ENCODE results near the gene TMEM135.
A peak's percentile ranks its signal among the peaks of the same experiment; 100 is the strongest.

Gene TMEM135

DNA sequence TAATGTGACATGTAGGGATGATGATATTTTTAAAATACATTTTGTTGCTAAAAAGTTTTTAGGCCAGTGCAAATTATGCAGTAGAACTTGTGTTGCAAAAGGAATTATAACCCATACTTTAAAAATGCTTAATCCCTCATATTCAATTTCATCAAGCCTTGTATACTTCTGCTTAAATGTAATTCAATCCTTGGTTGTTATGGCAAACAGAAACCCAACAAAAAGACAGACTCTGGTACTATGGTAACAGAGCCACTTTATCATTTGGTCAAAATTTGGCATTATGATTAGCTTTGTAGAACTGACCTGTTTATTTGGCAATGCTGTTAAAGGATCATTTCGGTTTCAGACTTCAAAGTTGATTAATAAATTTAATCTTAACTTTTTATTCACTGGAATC lies 284.8 kb downstream of the TMEM135 start:
- TF ChIP-seq, protein P1, sequence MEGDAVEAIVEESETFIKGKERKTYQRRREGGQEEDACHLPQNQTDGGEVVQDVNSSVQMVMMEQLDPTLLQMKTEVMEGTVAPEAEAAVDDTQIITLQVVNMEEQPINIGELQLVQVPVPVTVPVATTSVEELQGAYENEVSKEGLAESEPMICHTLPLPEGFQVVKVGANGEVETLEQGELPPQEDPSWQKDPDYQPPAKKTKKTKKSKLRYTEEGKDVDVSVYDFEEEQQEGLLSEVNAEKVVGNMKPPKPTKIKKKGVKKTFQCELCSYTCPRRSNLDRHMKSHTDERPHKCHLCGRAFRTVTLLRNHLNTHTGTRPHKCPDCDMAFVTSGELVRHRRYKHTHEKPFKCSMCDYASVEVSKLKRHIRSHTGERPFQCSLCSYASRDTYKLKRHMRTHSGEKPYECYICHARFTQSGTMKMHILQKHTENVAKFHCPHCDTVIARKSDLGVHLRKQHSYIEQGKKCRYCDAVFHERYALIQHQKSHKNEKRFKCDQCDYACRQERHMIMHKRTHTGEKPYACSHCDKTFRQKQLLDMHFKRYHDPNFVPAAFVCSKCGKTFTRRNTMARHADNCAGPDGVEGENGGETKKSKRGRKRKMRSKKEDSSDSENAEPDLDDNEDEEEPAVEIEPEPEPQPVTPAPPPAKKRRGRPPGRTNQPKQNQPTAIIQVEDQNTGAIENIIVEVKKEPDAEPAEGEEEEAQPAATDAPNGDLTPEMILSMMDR (conservative IDR thresholded peaks at IDR 0.05; ENCODE audit: low read depth, low read length): no peak
- no peak for DNase-seq (ENCODE audit: low read depth)
- no peak overlapping the region for H3K4me3 ChIP-seq (ENCODE audit: low read depth, low read length)

DNA sequence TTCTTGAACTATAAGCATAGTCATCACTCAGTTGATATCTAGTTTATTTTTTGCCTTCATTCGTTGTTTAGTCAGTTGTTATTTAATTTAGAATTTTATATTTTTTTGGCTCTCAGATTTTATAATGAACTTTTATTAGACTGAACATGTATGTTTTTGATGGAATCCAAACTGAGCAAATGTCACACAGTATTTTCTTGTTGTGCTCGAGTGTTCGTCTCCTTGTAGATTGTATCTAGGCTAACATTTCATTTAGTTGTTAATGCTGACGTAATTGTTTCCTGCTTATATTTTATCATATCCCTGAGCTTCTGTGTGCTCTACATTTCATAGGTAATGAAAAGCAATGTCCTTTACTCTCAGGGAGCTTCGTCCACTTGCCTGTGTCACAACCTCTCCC lies 286.2 kb downstream of the TMEM135 start:
- TF ChIP-seq, protein P1 (conservative IDR thresholded peaks at IDR 0.05; ENCODE audit: low read depth, low read length): no peak
- no peak for DNase-seq (ENCODE audit: low read depth)
- no peak overlapping the region for H3K4me3 ChIP-seq (ENCODE audit: low read depth, low read length)

DNA sequence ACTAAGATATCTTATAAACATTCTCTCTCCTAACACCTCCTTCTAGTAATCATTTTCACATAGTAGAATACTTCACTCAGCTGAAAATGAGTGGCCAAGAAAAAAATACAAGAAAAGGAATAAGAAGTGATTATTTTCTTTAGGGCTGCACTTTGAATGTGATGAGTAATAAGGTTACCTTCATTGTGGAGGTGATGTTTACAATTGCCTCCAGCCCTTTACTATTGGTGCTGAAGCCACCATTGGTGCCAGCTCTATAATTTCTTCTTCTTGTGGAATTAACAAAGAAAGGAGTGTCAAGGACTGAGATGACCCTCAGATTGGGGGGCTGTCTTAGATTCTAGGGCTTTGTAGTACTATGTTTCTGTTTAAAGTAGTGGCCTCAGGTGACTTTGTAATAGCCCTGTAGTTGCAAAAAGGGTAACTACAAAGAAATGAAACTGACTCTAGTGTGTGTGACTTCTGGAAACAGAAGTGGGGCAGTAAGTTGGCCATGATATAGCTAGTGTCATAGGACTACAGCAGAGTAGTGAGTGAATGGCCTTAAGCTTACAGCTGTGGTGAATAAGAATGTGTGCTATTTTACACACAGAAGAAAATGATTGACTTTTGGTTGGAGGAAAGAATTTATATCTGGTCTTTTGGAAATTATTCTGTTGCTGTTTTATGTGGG lies 287.2 kb downstream of the TMEM135 start:
- TF ChIP-seq, protein P1 (conservative IDR thresholded peaks at IDR 0.05; ENCODE audit: low read depth, low read length): no peak
- DNase-seq (ENCODE audit: low read depth): peak; percentile 40
- H3K4me3 ChIP-seq (ENCODE audit: low read depth, low read length): no peak overlapping the region

DNA sequence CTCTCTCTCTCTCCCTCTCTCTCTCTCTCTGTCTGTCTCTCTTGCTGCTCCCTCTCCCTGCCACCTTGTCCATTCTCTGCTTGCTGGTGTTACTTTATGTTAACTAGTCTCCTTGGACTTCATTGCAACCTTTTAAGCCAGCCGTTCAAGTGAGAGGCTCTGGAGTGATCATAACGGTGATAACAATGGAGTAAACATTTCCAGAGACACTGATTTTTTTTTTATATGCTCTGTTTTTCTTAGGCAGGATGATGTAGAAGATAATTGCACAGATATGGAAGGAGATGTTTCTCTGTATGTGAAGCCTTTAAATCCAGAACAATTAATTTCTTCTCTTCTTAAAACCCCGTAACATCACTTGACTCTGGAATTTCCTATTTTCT lies 287.7 kb downstream of the TMEM135 start:
- TF ChIP-seq, protein P1 (conservative IDR thresholded peaks at IDR 0.05; ENCODE audit: low read depth, low read length): no peak
- H3K4me3 ChIP-seq (ENCODE audit: low read depth, low read length): no peak overlapping the region
- no peak for DNase-seq (ENCODE audit: low read depth)

DNA sequence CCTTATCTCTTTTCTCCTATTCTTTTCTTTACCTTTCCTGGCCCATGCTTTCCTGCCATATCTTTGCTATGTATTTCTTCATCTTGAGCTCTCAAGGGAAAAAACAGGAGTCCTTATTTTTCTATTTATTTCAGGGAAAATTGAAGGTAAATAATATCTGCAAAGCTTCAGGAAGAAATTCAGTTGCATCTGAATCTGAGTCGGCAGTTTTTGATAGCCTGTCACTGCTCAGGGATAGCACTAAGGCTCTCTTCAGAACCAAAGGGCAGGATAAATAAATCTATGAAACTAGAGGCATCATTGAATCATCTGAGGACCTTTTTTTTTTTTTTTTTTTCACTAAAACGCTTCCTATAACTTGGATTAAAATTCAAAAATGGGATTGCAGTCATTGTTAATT lies 288.9 kb downstream of the TMEM135 start:
- H3K4me3 ChIP-seq (ENCODE audit: low read depth, low read length): no peak overlapping the region
- TF ChIP-seq, protein P1 (conservative IDR thresholded peaks at IDR 0.05; ENCODE audit: low read depth, low read length): no peak
- no peak for DNase-seq (ENCODE audit: low read depth)

DNA sequence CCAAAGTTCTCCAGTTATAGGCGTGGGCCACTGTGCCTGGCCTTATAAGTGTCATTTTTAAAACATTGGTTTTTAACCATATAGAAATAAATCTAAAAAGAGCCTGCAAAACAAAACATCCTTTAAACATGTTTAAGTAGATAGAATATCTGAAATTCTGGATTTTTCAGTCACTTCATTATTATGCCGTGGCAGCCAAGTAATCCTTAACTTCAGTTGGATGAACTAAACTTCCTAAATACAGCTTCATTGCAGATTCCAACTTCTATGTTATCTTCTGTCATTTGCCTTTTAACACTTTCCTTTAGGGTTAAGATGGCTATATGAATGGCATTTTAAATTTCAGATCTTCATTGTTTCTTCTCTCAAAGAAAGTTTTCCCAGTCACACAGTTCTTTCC lies 291.4 kb downstream of the TMEM135 start:
- TF ChIP-seq, protein P1 (conservative IDR thresholded peaks at IDR 0.05; ENCODE audit: low read depth, low read length): no peak
- no peak for DNase-seq (ENCODE audit: low read depth)
- H3K4me3 ChIP-seq (ENCODE audit: low read depth, low read length): no peak overlapping the region

DNA sequence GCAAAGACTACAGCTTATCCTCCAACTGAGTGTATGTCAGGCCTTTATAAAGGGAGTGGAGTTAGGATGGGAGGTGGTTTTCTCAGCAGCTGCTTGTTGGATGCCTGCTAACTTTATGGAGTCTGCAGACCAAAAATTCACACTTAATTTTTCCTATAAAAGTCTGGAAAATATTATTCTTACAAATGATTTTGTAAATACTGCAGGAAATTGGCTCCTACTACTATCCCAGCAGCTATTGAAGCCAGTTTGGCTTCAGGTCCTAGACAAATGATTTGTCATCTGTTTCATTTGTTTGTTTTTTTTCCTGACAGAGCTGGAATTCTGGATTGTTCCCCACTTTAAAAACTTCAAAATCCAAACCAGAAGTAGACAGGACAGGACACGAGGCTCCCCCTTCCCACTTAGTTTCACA lies 292.5 kb downstream of the TMEM135 start:
- DNase-seq (ENCODE audit: low read depth): no peak
- TF ChIP-seq, protein P1 (conservative IDR thresholded peaks at IDR 0.05; ENCODE audit: low read depth, low read length): no peak
- no peak overlapping the region for H3K4me3 ChIP-seq (ENCODE audit: low read depth, low read length)

Data from choroid plexus epithelial cell (primary cell).